ENCODE results near the gene TNIK.

The TNIK gene

GRCh38 chr3:171379281-171379680 is 80.9 kb downstream of the TNIK start:
- no peak overlapping the region for H3K4me3 ChIP-seq (ENCODE audit: low read depth, low read length)
- no peak for TF ChIP-seq CTCF (IDR thresholded peaks at IDR 0.05; ENCODE audit: low read depth, low read length)

GRCh38 chr3:171378586-171378985 is 81.6 kb downstream of the TNIK start:
- H3K4me3 ChIP-seq (ENCODE audit: low read depth, low read length): no peak overlapping the region
- no peak for TF ChIP-seq CTCF (IDR thresholded peaks at IDR 0.05; ENCODE audit: low read depth, low read length)

- TF ChIP-seq CTCF (IDR thresholded peaks at IDR 0.05; ENCODE audit: low read depth, low read length): no peak
- H3K4me3 ChIP-seq (ENCODE audit: low read depth, low read length): no peak overlapping the region
Observed at GRCh38 chr3:171377859-171378258, 82.3 kb downstream of the TNIK start.

GRCh38 chr3:171376596-171376947 is 83.6 kb downstream of the TNIK start:
- no peak for TF ChIP-seq CTCF (IDR thresholded peaks at IDR 0.05; ENCODE audit: low read depth, low read length)

GRCh38 chr3:171375666-171376595 is 84.3 kb downstream of the TNIK start:
- no peak overlapping the region for H3K4me3 ChIP-seq (ENCODE audit: low read depth, low read length)
- no peak for TF ChIP-seq CTCF (IDR thresholded peaks at IDR 0.05; ENCODE audit: low read depth, low read length)

More at GRCh38 chr3:171376596-171376947, 83.6 kb downstream of the TNIK start:
- no peak overlapping the region for H3K4me3 ChIP-seq (ENCODE audit: low read depth, low read length)

- no peak overlapping the region for H3K4me3 ChIP-seq (ENCODE audit: low read depth, low read length)
- TF ChIP-seq CTCF (IDR thresholded peaks at IDR 0.05; ENCODE audit: low read depth, low read length): no peak
Observed at GRCh38 chr3:171374661-171375285, 85.4 kb downstream of the TNIK start.

GRCh38 chr3:171374260-171374659 is 85.9 kb downstream of the TNIK start:
- no peak overlapping the region for H3K4me3 ChIP-seq (ENCODE audit: low read depth, low read length)
- no peak for TF ChIP-seq CTCF (IDR thresholded peaks at IDR 0.05; ENCODE audit: low read depth, low read length)

All from WI38 (cell line).